Measurements from ENCODE around the gene MESP1. TPM values are rescaled to one million over a fixed set of nuclear protein-coding genes. Genes with fewer than 3 reads are reported as not detected.

Gene MESP1
- total RNA-seq, 1 experiment from 2014 or later: 8.8 TPM

- ATAC-seq: no peak
- Histone ChIP-seq H3K9ac (ENCODE audit: low read length) (no peak overlapping the region), H3K9me2 (ENCODE audit: insufficient read depth) (no peaks in the 10 kb centered on the region), H3K27me3 (ENCODE audit: insufficient read depth, low read length) (no peaks in the 10 kb centered on the region), H2AFZ (ENCODE audit: low read depth, low read length, poor library complexity, severe bottlenecking) (no peak overlapping the region), H3K79me2 (ENCODE audit: insufficient read depth, low read length) (no peaks in the 10 kb centered on the region), H3K9me3 (ENCODE audit: control insufficient read depth in 1 of 2, insufficient read depth in 1 of 2, low read depth in 1 of 2, low read length in 2 of 2) (no peaks in the 10 kb centered on the region), H3K36me3 (ENCODE audit: control insufficient read depth in 1 of 2, insufficient read depth in 2 of 2, low read length in 2 of 2) (no peaks in the 10 kb centered on the region), H3K27ac (ENCODE audit: low read depth, low read length) (no peak overlapping the region), H3K4me3 (replicated peaks in 1 of 2; ENCODE audit: low read depth in 1 of 2, low read length in 2 of 2) (no peak overlapping the region), H3K4me1 (ENCODE audit: control insufficient read depth in 1 of 2, insufficient read depth in 2 of 2, low read length in 2 of 2) (peaks cover 4% of the 10 kb centered on the region in 2 experiments; a peak in 1 of 4 replicates), H3K4me2 (ENCODE audit: low read length) (no peak overlapping the region), H4K20me1 (ENCODE audit: insufficient read depth) (no peaks in the 10 kb centered on the region)
- RAD21 ChIA-PET (ENCODE audit: low non-redundant PET in 1 of 2, low total read pairs in 2 of 2, uncharacterized antibody in 2 of 2, unreplicated experiment in 2 of 2): no interaction called here
- CTCF ChIA-PET: interaction anchor here (0.7 kb wide), 1 partner anchor 38 kb away, joined by 3 read pairs; no protein-coding TSS in a partner anchor
- TF ChIP-seq EGR1 (IDR thresholded peaks at IDR 0.05; ENCODE audit: low read depth): no peak
- no TSS peak for BruUV-seq (replicated peaks)
- POLR2A ChIA-PET: no interaction called here
- intact Hi-C loops (cut with micrococcal nuclease): no loop called here
- no peak for DNase-seq (ENCODE audit: low read depth, low spot score)
Measured at GRCh38 chr15:89792106-89792805, 41.2 kb upstream of the MESP1 start.

GRCh38 chr15:89790661-89791060 is 39.6 kb upstream of the MESP1 start:
- no TSS peak for BruUV-seq (replicated peaks)
- H4K20me1 ChIP-seq (ENCODE audit: insufficient read depth): no peaks in the 10 kb centered on the region
- ATAC-seq (no peak), DNase-seq (ENCODE audit: low read depth, low spot score) (no peak)
- peaks cover 4 to 8% of the 10 kb centered on the region in 2 experiments; a peak in 1 of 4 replicates for H3K4me1 ChIP-seq (ENCODE audit: control insufficient read depth in 1 of 2, insufficient read depth in 2 of 2, low read length in 2 of 2)
- no peaks in the 10 kb centered on the region for H3K36me3 ChIP-seq (ENCODE audit: control insufficient read depth in 1 of 2, insufficient read depth in 2 of 2, low read length in 2 of 2)
- H3K9ac ChIP-seq (ENCODE audit: low read length): no peak overlapping the region
- H3K4me3 ChIP-seq (replicated peaks in 1 of 2; ENCODE audit: low read depth in 1 of 2, low read length in 2 of 2): no peak overlapping the region
- H2AFZ ChIP-seq (ENCODE audit: low read depth, low read length, poor library complexity, severe bottlenecking): no peak overlapping the region
- intact Hi-C loops (cut with micrococcal nuclease): no loop called here
- no peak overlapping the region for H3K27ac ChIP-seq (ENCODE audit: low read depth, low read length)
- RAD21 ChIA-PET (ENCODE audit: low non-redundant PET in 1 of 2, low total read pairs in 2 of 2, uncharacterized antibody in 2 of 2, unreplicated experiment in 2 of 2): no interaction called here
- CTCF ChIA-PET: no interaction called here
- H3K79me2 ChIP-seq (ENCODE audit: insufficient read depth, low read length): no peaks in the 10 kb centered on the region
- H3K9me3 ChIP-seq (ENCODE audit: control insufficient read depth in 1 of 2, insufficient read depth in 1 of 2, low read depth in 1 of 2, low read length in 2 of 2): no peaks in the 10 kb centered on the region
- TF ChIP-seq EZH2phosphoT487 (IDR thresholded peaks at IDR 0.05; ENCODE audit: borderline replicate concordance) (no peak), CEBPB (IDR thresholded peaks at IDR 0.05; ENCODE audit: low read depth) (no peak), TCF7L2 (IDR thresholded peaks at IDR 0.05; ENCODE audit: borderline replicate concordance, extremely low read depth, insufficient read depth, insufficient read length) (no peak), POLR2A (IDR thresholded peaks at IDR 0.05; ENCODE audit: borderline replicate concordance, extremely low read depth, insufficient read depth, insufficient read length) (no peak), FOSL1 (IDR thresholded peaks at IDR 0.05; ENCODE audit: low read depth) (no peak)
- no peaks in the 10 kb centered on the region for H3K27me3 ChIP-seq (ENCODE audit: insufficient read depth, low read length)
- no peaks in the 10 kb centered on the region for H3K9me2 ChIP-seq (ENCODE audit: insufficient read depth)
- POLR2A ChIA-PET: no interaction called here
- no peak overlapping the region for H3K4me2 ChIP-seq (ENCODE audit: low read length)
